ENCODE data around the gene BRI3BP.
"Not testable (repeated sequence)": the region's sequence is repeated elsewhere in the genome, so short reads cannot be mapped to it uniquely, and the experiment has no call there.

BRI3BP gene

DNA sequence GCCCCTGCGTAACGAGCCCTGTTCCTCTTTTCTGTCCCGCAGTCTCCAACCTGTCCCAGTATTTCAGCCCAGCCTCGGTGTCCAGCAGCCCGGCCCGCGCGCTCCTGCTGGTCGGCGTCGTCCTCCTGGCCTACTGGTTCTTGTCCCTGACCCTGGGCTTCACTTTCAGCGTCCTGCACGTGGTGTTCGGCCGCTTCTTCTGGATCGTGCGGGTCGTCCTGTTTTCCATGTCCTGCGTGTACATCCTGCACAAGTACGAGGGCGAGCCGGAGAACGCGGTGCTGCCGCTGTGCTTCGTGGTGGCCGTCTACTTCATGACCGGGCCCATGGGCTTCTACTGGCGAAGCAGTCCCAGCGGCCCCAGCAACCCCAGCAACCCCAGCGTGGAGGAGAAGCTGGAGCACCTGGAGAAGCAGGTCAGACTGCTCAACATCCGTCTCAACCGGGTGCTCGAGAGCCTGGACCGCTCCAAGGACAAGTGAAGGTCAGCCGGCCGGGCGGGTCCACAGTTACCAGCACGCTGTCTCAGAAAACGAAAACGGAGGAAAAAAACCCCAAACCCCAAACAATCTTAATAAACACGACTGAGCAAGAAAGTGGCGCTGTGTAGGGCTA, 31.6 kb downstream of the BRI3BP start:
- DNase-seq: no peak

DNA sequence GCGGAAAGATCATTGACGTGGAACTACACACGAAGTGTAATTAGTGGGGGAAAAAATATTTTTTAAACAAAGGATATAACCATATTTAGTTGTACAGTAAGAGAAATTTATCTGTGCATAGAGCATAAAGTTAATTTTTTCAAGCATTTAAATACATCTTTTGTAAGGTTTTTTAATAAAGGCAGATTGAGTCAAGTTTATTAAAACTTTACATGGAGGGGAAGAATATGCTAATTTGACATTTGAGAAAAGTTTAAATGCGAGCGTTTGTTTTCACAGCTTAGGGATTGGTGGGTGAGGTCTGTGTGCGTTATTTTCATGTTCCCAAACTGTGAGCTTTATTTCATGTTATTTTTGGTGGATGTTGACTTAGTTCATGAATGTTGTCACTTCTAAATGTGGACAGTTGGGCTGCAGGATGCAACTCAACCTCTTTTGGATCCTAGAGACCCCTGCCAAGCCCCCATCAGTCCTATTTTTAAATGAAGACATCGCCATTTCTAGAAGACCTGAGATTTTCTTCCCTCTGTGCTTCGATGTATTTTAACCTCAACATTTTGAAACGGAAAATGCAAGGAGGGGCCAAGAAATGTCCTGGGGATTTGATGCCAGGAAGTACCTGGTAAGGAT, 32.3 kb downstream of the BRI3BP start:
- DNase-seq: no peak

- DNase-seq: no peak
These were observed 34.7 kb downstream of the BRI3BP start for GRCh38 chr12:125028106-125028505.

DNA sequence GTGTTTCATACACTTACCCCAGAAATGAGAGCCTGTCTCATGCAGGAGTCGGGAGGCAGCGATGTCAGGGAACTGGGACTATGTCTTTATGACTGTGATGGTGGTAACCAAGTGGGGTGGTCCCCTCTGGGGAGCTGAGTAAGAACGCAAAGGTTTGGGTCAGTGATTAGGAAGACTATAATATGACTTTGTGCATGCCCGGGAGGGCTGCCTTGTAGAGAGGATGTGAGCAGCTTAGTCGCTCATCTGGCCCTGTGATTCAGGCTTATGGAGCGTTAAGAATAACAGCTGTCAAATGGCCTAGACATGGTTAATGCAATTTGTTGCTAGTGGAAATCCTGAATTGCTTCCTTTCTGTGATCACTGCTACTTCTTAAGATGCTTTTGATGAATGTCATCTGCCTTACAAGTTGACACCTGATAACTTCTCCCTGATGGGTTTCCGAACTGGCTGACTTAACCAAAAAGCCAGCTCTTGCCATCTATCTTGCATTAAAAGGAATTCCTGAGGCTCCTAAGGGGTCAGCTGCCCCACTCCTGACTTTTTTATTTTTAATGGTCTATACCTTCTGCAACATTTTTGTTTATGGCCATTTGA, 36.4 kb downstream of the BRI3BP start:
- no peak for DNase-seq

DNA sequence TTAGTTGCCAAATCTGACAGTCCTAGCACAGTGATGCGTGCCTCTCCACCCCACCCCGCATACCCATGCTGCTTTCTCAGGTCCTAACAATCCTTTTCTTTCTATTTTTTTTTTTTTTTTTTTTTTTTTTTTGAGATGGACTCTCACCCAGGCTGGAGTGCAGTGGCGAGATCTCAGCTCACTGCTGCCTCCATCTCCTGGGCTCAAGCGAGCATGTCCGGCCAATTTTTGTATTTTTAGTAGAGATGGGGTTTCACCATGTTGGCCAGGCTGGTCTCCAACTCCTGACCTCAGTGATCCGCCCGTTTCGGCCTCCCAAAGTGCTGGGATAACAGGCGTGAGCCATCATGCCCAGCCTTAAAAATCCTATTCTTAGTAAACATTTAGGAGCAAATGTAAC, 38.0 kb downstream of the BRI3BP start:
- DNase-seq: not testable (repeated sequence)

- DNase-seq: no peak
These were observed 39.2 kb downstream of the BRI3BP start for GRCh38 chr12:125032466-125033152.

- DNase-seq: no peak
These were observed 39.8 kb downstream of the BRI3BP start for GRCh38 chr12:125033288-125033687.

DNA sequence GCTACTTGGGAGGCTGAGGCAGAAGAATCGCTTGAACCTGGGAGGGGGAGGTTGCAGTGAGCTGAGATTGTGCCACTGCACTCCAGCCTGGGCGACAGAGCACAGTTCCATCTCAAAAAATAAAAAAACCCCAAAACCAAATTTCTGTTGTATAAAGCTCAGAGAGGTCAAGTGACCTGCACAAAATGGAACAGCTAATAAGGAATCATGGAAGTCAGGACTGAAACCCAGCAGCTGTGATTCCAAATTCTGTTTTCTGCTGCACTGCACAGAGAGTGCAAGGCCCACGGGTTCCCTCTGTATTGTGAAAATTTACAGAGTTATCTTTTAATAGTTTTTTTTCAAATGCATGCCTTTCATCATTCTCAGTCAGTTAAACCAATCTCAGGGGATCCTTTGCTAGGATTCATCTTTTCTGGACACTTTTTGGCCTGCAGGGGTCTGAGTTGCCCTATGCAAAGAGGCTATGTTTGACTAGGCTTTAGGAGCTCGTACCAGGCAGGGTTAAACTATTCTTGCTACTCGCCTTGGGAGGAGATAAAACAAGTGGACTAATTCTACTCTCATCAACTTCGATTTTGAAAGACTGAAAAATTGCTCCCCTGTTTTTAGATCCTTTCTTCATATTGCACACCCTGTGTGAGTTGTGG, 45.7 kb downstream of the BRI3BP start:
- DNase-seq: no peak

GRCh38 chr12:125049093-125049458, 55.6 kb downstream of the BRI3BP start:
- DNase-seq: no peak

DNA sequence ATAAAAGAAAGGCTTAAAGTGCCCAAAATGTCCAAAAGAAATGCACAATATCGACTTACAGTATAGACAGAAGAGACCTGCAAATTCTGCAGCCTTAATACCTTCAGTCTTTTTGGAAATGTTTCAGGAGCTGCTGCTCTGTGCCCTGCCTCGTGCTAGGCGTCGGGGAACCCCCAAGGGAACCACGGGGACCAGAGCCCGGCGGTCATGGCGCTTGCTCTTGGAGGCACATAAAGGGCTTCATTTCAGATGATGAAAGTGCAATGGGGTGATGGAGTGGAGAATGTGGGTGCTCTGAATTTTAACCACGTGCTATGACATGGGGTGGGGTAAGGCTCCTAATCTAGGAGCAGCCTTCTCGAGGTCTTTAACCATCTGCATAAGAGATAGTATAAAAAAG, 57.0 kb downstream of the BRI3BP start:
- no peak for DNase-seq

- no peak for DNase-seq
These were observed 57.4 kb downstream of the BRI3BP start for GRCh38 chr12:125050868-125051267.

DNA sequence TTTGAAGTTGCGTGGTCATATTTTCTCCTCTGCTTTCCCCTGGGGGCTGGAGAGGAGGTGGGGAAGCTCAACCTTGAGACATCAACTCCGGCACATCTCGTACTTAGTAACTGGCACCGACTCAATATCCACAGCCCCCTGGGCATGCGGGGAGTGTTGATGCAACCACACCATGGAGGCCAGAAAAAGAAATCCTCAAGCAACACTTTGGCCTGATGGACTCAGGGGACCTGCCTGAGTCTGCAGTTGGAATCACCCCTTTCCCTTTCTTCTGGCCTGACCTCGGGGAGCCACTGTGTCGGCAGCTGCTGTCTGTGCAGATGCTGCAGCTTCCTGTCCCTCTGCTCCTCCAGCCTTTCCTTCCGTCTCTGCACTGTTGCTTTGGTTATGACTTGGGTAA, 60.4 kb downstream of the BRI3BP start:
- DNase-seq: no peak

GRCh38 chr12:125055591-125055990, 62.1 kb downstream of the BRI3BP start:
- DNase-seq: no peak

GRCh38 chr12:125056306-125056705, 62.9 kb downstream of the BRI3BP start:
- no peak for DNase-seq

DNA sequence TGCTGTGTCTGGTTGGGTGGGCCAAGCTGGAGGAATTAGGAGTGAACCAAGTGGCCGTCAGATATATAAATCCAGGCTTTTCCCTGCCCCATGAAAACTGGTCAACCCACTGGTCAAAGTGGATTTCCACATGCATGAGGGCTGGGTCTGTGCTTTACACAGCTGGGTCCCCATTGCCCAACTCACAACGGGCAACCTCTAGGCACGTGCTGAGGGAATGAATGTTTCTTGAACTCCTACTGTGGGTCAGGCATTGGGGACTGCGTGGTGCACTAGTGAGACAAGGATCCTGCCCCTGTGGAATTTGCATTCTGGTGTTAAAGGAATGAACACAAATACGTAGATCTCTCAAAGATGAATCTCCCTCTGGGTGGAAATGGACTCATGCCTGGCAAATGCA, 64.3 kb downstream of the BRI3BP start:
- no peak for DNase-seq

- DNase-seq: no peak
These were observed 67.8 kb downstream of the BRI3BP start for GRCh38 chr12:125061229-125061628.

GRCh38 chr12:125063522-125063921, 70.1 kb downstream of the BRI3BP start:
- not testable (repeated sequence) for DNase-seq

- DNase-seq: peak; percentile 56
These were observed 71.0 kb downstream of the BRI3BP start for GRCh38 chr12:125064492-125064891.

DNA sequence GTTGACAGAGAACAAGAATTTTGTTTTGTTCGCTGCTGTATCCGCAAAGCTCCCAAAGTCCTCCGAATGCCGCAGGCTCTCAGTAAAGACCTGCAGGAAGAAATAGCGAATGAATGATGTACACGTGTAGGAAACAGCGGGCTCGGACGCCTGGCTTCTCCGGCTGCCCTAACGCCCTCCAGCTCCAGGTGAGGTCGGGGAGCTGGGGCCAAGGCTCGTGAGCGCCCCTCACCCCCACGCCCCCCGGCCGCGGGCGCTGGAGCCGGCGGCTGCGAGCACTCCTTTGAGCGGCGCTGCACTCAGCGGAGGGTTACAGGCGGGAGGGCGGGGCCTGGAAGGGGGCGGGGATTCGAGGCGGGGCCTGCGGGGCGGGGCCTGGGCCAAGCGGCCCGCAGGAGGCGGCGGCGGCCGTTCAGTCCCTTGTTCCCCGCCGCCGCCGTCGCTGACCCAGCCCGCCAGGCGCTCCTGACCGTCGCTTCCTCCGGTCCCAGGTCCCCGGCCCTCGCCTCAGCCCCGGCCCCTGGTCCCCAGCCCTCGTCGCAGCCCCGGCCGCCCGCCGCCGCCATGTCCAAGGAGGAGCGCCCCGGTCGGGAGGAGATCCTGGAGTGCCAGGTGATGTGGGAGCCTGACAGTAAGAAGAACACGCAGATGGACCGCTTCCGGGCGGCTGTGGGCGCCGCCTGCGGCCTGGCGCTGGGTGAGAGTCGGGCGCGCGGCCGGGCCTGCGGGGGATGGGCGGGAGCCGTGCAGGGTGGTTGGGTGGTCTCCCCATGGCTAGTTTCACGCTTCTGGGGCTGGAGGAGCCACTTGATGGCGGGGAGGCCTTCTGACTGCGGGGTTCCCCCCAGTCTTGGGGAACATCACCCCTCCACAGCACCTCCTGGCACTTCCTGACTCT, 71.8 kb downstream of the BRI3BP start, which contains the start of gene AACS:
Gene AACS (plus strand): TSS at position 415 of the 898 bp plus-strand sequence. CDS start 150 bp downstream, at position 565.
- peak; percentile 84 for DNase-seq

GRCh38 chr12:125065919-125066570, 72.6 kb downstream of the BRI3BP start:
- peak; percentile 9 for DNase-seq

DNA sequence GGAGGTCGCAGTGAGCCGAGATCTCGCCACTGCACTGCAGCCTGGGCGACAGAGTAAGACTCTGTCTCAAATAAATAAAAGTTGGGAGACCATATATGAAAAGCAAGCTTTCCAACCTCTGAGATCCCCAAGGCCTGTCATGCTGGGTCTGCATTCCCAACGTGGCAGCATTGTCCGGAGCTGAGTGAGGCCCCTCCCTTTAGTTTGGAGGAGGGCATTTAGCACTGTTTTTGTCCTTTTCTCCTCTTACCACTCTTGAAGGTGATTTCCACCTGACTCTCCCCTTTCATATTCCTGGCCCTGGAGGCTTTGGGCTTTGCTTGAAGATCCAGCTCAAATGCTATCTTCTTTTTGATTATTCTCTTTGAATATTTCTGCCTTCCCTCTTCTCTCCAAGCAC, 74.9 kb downstream of the BRI3BP start:
- no peak for DNase-seq

DNA sequence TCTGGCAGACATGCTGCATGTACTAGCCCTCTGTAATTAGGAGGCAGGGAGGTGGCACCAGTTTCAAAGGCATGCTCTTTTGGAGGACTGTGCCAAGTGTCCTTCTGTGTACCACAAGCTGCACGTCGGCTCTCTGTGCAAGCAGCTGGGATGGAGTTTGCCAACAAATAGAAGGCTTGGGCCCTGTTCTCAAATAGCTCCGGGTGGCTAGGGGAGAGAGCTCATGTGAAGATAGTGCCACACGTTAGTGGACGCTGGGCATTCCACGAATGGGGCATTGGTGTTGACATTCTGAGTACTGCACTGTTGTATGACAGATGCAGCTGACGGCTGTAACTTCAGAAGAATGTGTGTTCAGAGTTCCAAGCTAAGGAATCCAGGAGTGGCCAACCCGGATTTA, 76.2 kb downstream of the BRI3BP start:
- DNase-seq: no peak

Measured in NCI-H146 (cell line).